MM.1S (cell line): ENCODE measurements around the gene LGSN.

Experiments
- EZH2 ChIP-seq: fragments of 300-600 bp; sonication (generic); optimal IDR thresholded peaks from 2 replicates; pipeline ENCODE3; 2017; ENCODE audit warnings: low read depth, mild to moderate bottlenecking, antibody characterized with exemption, low read length, mixed read lengths
- EZH2phosphoT487 ChIP-seq: fragments of 300-600 bp; sonication (generic); IDR thresholded peaks from 2 replicates; pipeline ENCODE4 v1.6.1; 2018; ENCODE audit warnings: antibody characterized with exemption, low read length
- TF ChIP-seq, protein P1 (sequence below): fragments of 300-600 bp; sonication (generic); IDR thresholded peaks from 2 replicates; pipeline ENCODE4 v1.5.1; 2016; ENCODE audit warnings: antibody characterized with exemption, low read length, mixed read lengths

- TF ChIP-seq EZH2 (no peak), EZH2phosphoT487 (no peak)
- TF ChIP-seq, protein P1, sequence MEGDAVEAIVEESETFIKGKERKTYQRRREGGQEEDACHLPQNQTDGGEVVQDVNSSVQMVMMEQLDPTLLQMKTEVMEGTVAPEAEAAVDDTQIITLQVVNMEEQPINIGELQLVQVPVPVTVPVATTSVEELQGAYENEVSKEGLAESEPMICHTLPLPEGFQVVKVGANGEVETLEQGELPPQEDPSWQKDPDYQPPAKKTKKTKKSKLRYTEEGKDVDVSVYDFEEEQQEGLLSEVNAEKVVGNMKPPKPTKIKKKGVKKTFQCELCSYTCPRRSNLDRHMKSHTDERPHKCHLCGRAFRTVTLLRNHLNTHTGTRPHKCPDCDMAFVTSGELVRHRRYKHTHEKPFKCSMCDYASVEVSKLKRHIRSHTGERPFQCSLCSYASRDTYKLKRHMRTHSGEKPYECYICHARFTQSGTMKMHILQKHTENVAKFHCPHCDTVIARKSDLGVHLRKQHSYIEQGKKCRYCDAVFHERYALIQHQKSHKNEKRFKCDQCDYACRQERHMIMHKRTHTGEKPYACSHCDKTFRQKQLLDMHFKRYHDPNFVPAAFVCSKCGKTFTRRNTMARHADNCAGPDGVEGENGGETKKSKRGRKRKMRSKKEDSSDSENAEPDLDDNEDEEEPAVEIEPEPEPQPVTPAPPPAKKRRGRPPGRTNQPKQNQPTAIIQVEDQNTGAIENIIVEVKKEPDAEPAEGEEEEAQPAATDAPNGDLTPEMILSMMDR: peak; percentile 45
Measured at GRCh38 chr6:63352069-63352543, 32.3 kb upstream of the LGSN start.
